Heart right ventricle (tissue), 16 donors: ENCODE data around the gene AP2M1. TPM values are rescaled to one million over a fixed set of nuclear protein-coding genes. Genes with fewer than 3 reads are reported as not detected.
A peak's percentile ranks its signal among the peaks of the same experiment; 100 is the strongest.
"Not testable (repeated sequence)": the region's sequence is repeated elsewhere in the genome, so short reads cannot be mapped to it uniquely, and the experiment has no call there.

Experiments used
- ATAC-seq, 8 donors: fragments of 200-7000 bp; cut with Tn5 transposase; one replicate each; pipeline ENCODE4 v1.9.1; 2020; ENCODE audit warnings: mild to moderate bottlenecking in 8 of 8, moderate library complexity in 8 of 8, moderate number of reproducible peaks in 1 of 8
- DNase-seq, 2 donors: peaks; one replicate each; pipeline ENCODE4 v3.0.0-alpha.2; 2020
- H3K27ac ChIP-seq, 10 donors: fragments of 200-600 bp; sonication (generic) in 2 of 10; one replicate each; pipeline versions ENCODE4 v1.5.0 to v1.8.0; 2020 to 2022; ENCODE audit warnings: mild to moderate bottlenecking in 3 of 10
- H3K27me3 ChIP-seq, 7 donors: fragments of 200-600 bp; one replicate each; pipeline ENCODE4 v1.8.0; 2021 to 2022; ENCODE audit warnings: mild to moderate bottlenecking in 2 of 7
- H3K36me3 ChIP-seq, 9 donors: fragments of 200-600 bp; sonication (generic) in 1 of 9; one replicate each; pipeline versions ENCODE4 v1.5.0 to v1.8.0; 2020 to 2022; ENCODE audit warnings: mild to moderate bottlenecking in 2 of 9
- H3K4me1 ChIP-seq, 9 donors: fragments of 200-600 bp; sonication (generic) in 1 of 9; one replicate each; pipeline versions ENCODE4 v1.5.0 to v1.8.0; 2020 to 2022; ENCODE audit warnings: mild to moderate bottlenecking in 4 of 9
- H3K4me3 ChIP-seq, 10 donors: fragments of 200-600 bp; sonication (generic) in 2 of 10; one replicate each; pipeline versions ENCODE4 v1.5.0 to v1.8.0; 2020 to 2022; ENCODE audit warnings: mild to moderate bottlenecking in 7 of 10, moderate library complexity in 2 of 10
- H3K9me3 ChIP-seq, 11 donors: fragments of 200-600 bp in 10 of 11; sonication (generic) in 2 of 11; one replicate each; pipeline versions ENCODE4 v1.5.0 to v1.8.0; 2013 to 2022; ENCODE audit warnings: mild to moderate bottlenecking in 2 of 11, control low read depth in 1 of 11, moderate library complexity in 1 of 11
- WGBS, 2 donors: extraction: QIAGEN DNeasy Blood & Tissue Kit; methylation state at CpG; one replicate each; pipeline ENCODE4 v1.1.7; 2013; ENCODE audit warnings: inconsistent platforms in 1 of 2; 5-methylcytosine and 5-hydroxymethylcytosine counted together
- intact Hi-C, 10 donors: fragments of 100-400 bp; cut with DNase I; formaldehyde crosslinking; loops; one replicate each; pipeline versions ENCODE4 v1.11.1 to v1.14.2; 2022
- polyA plus RNA-seq, 2 donors: library from polyadenylated mRNA; stranded (reverse); fragments of 200-250 nt; gene quantifications; one replicate each; pipeline ENCODE4 v1.2.3, GENCODE V29; 2013
- total RNA-seq, 10 donors: library from RNA; stranded (reverse); fragmentation: NEBNext Ultra II Directional in 3 of 10; extraction: Animal tissue kit (Norgen Biotek cat#: 25700) in 3 of 10; gene quantifications; one replicate each; pipeline versions ENCODE4 v1.2.1 to v1.2.4, GENCODE V29; 2021 to 2023
- TF ChIP-seq, protein P1 (sequence below), 9 donors: fragments of 200-600 bp; sonication (generic) in 2 of 9; IDR thresholded peaks; one replicate each; pipeline versions ENCODE4 v1.5.0 to v1.8.0; 2021 to 2022; ENCODE audit warnings: antibody characterized with exemption in 9 of 9, mild to moderate bottlenecking in 5 of 9, moderate library complexity in 1 of 9
- donor health status: Arrhythmogenic right ventricular cardiomyopathy.
- donor health status: ischemic (EF 13 %, LVEDD 7.1; RV severe dilation, severe dysfunction).
- donor health status: healthy with polysubstance abuse.
- donor health status: DM: no; HTN: yes; CAD: no.
- donor health status: DM: no; HTN: no; CAD: no.
- donor health status: ischemic (EF 25% LVEDD 6.9; RV normal size, moderate dysfunction).
- donor health status: ischemic (EF 25% LVEDD 5.7; RV mildly dilated, moderate dysfunction).
- donor health status: healthy.
- donor health status: DM: yes; HTN: yes; CAD: no.
- donor health status: Ischemic cardiomyopathy.
- donor health status: ischemic (EF 35%, LVEDD 5.7; RV mildly dilated, moderate dysfunction).
- donor health status: nonischemic (EF 11% LVEDD 7.7; RV severe dilation, severe dysfunction).
- donor health status: DM: yes; HTN: yes; CAD: no.
- donor health status: PGD.
- donor health status: ischemic (EF 29% LVEDD 5.4; RV normal size, mild dysfunction).
- donor health status: nonischemic (EF 23%, LVEDD 6.1; RV moderate dilation, normal function).

Gene AP2M1
- total and polyA plus RNA-seq, 12 donors = 187 to 390 (median 321) TPM

DNA sequence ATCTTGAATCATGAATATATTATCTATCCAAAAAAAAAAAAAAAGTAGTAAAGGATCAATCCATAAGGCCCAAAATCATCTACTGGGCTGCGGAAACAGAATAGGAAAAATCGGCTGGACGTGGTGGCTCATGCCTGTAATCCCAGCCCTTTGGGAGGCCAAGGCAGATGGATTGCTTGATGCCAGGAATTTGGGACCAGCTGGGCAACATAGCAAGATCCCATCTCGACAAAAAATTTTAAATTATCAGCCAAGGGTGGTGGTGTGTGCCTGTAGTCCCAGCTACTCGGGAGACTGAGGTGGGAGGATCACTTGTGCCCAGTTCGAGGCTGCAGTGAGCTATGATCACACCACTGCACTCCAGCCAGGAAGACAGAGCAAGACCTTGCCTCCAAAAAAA, 25.5 kb upstream of the AP2M1 start:
- Histone ChIP-seq H3K36me3 (peaks cover 0 to 27% (median 19%) of the 10 kb centered on the region in 9 donors), H3K4me3 (no peak overlapping the region), H3K27me3 (no peaks in the 10 kb centered on the region), H3K4me1 (peaks cover 0 to 20% (median 5%) of the 10 kb centered on the region in 9 donors), H3K9me3 (no peaks in the 10 kb centered on the region), H3K27ac (no peak overlapping the region)
- ATAC-seq = no peak
- 89 to 99% methylated on average over 6 of the region's 6 CpGs for WGBS, 2 donors
- TF ChIP-seq, protein P1, sequence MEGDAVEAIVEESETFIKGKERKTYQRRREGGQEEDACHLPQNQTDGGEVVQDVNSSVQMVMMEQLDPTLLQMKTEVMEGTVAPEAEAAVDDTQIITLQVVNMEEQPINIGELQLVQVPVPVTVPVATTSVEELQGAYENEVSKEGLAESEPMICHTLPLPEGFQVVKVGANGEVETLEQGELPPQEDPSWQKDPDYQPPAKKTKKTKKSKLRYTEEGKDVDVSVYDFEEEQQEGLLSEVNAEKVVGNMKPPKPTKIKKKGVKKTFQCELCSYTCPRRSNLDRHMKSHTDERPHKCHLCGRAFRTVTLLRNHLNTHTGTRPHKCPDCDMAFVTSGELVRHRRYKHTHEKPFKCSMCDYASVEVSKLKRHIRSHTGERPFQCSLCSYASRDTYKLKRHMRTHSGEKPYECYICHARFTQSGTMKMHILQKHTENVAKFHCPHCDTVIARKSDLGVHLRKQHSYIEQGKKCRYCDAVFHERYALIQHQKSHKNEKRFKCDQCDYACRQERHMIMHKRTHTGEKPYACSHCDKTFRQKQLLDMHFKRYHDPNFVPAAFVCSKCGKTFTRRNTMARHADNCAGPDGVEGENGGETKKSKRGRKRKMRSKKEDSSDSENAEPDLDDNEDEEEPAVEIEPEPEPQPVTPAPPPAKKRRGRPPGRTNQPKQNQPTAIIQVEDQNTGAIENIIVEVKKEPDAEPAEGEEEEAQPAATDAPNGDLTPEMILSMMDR (IDR thresholded peaks at IDR 0.05) = no peak
- no peak for DNase-seq
- intact Hi-C loops = loop anchor here in 6 of 10 donors (5.0 to 10.0 kb wide), 4 partner anchors 38 to 244 kb away; partner anchors contain the start of genes ALG3 (in 5 of the 6), EEF1AKMT4 (in 5 of the 6) and ABCF3 (in 2 of the 6)

DNA sequence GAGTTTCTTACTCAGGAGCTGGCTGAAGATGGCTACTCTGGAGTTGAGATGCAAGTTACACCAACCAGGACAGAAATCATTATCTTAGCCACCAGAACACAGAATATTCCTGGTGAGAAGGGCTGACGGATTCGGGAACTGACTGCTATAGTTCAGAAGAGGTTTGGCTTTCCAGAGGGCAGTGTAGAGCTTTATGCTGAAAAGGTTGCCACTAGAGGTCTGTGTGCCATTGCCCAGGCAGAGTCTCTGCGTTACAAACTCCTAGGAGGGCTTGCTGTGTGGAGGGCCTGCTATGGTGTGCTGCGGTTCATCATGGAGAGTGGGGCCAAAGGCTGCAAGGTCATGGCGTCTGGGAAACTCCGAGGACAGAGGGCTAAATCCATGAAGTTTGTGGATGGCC, 24.9 kb upstream of the AP2M1 start:
- H3K4me3 ChIP-seq, H3K9me3 ChIP-seq, DNase-seq, H3K27me3 ChIP-seq, H3K27ac ChIP-seq: not testable (repeated sequence)
- ATAC-seq = peak in 4 of 8 donors; percentile 20 to 68 (median 58)
- Histone ChIP-seq H3K4me1 (peaks cover 0 to 23% (median 5%) of the 10 kb centered on the region in 9 donors), H3K36me3 (peaks cover 0 to 21% (median 14%) of the 10 kb centered on the region in 9 donors)
- TF ChIP-seq, protein P1 (IDR thresholded peaks at IDR 0.05) = peak in 5 of 9 donors; percentile 20 to 43 (median 38)
- 53 to 65% methylated on average over 6 of the region's 6 CpGs for WGBS, 2 donors
- intact Hi-C loops = loop anchor here in 7 of 10 donors (5.0 to 10.0 kb wide), 5 partner anchors 38 to 245 kb away; partner anchors contain the start of genes ALG3 (in 5 of the 7), EEF1AKMT4 (in 5 of the 7), ABCF3 (in 2 of the 7) and EIF4G1 (in 1 of the 7)

- Histone ChIP-seq H3K27me3 (no peaks in the 10 kb centered on the region), H3K4me3 (peak within 1 kb of the TSS; percentile 87 to 99 (median 97)), H3K9me3 (no peaks in the 10 kb centered on the region), H3K4me1 (peaks cover 22 to 53% (median 42%) of the 10 kb centered on the region in 9 donors), H3K27ac (peak within 1 kb of the TSS; percentile 91 to 99 (median 96)), H3K36me3 (no peaks in the 10 kb centered on the region)
- TF ChIP-seq, protein P1 (IDR thresholded peaks at IDR 0.05) = no peak
- ATAC-seq (peak; percentile 59 to 93 (median 81)), DNase-seq (peak; percentile 74 to 82)
- intact Hi-C loops = loop anchor here in 3 of 10 donors (2.0 to 10.0 kb wide), 4 partner anchors 18 to 160 kb away; partner anchors contain the start of genes ALG3 (in 2 of the 3), EEF1AKMT4 (in 2 of the 3), EIF2B5 (in 2 of the 3) and EIF4G1 (in 1 of the 3)
- 1% methylated on average over 54 to 84 of the region's 84 CpGs for whole genome bisulfite sequencing, 2 donors
These were observed 19.6 kb upstream of the AP2M1 start, which contains the start of gene DVL3 for GRCh38 chr3:184154885-184155643. TSS of gene DVL3 (plus strand) at chr3:184155377. CDS start at chr3:184155636, 259 bp downstream.
